ENCODE results near the gene GAL.

DNA sequence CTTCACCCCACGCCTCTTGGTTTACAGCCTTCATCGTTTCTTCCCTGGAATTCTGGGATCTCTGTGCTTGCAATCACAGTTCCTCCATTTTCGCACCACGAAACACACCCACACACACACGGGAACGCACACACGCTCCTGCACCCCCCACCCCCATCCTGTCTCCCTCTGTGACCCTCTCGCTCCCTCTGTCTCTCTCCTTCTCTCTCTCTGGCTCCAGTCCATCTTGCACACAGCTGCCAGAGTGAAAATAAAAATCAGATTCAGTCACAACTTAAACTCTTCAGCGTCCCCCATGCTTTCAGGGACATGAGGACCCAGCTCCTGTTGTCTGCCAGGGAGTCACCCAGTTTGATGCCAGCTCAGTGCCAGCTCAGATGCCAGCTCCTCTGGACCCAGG lies 3.0 kb downstream of the GAL start:
- no peak for TF ChIP-seq EZH2 (IDR thresholded peaks at IDR 0.05; ENCODE audit: insufficient read depth, poor library complexity, severe bottlenecking)
- no peak for TF ChIP-seq EZH2phosphoT487 (IDR thresholded peaks at IDR 0.05; ENCODE audit: insufficient read depth, low read depth)
